ENCODE results near the gene POLR1F.

POLR1F gene, protein sequence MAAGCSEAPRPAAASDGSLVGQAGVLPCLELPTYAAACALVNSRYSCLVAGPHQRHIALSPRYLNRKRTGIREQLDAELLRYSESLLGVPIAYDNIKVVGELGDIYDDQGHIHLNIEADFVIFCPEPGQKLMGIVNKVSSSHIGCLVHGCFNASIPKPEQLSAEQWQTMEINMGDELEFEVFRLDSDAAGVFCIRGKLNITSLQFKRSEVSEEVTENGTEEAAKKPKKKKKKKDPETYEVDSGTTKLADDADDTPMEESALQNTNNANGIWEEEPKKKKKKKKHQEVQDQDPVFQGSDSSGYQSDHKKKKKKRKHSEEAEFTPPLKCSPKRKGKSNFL

DNA sequence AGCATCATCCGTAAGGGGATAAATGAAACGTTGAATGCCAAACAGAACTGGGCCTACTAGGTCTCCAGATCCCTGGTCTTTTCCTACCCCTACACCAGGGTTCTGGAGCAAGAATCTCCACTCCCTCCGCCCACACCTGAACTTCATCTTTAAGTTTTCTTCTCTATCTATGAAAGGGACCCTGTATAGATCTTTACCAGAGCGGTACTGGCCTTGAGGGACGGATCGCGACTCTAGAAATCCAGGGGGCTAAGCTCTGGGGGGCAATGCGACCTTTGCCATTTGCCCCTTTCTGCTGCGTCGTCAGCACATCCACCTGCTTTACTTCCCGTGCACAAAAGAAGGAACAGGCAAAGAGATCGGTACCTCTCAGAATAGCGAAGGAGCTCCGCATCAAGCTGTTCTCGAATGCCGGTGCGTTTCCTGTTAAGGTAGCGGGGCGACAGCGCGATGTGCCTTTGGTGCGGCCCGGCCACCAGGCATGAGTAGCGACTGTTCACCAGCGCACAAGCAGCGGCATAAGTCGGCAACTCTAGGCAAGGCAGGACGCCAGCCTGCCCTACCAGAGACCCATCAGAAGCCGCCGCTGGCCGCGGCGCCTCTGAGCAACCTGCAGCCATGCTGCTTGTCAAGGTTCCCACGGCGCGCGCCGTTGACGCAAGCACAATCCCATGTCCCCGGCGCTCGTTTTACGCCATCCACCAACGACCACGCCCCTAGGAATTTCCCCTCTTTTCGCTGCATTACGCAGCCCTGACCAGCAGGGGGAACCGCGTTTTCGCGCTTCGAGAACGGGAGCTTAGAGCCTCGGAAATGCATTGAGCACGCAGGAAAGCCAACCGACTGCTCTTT lies at the start of gene POLR1F:
Gene POLR1F, minus strand, starts transcription at position 641 of the 852 bp plus-strand sequence. Its CDS starts 21 bp downstream, at position 620.
- in situ Hi-C loops (cut with HindIII; ENCODE audit: low pct_unique_long_range_greater_than_20kb, low sequenced_read_pairs) = no loop called here
- TF ChIP-seq JUND (IDR thresholded peaks at IDR 0.05; ENCODE audit: low read depth) = no peak

GRCh38 chr7:19754521-19755116 lies 45.8 kb upstream of the POLR1F start:
- TF ChIP-seq JUND (IDR thresholded peaks at IDR 0.05; ENCODE audit: low read depth) = no peak
- DNase-seq (ENCODE audit: low read depth in 1 of 2, low spot score in 1 of 2) = peak; percentile 8 to 75
- in situ Hi-C loops (cut with HindIII; ENCODE audit: low pct_unique_long_range_greater_than_20kb, low sequenced_read_pairs) = no loop called here

More for the DNA sequence above, at the start of gene POLR1F:
- peak; percentile 76 to 99 for DNase-seq (ENCODE audit: low read depth in 1 of 2, low spot score in 1 of 2)

- no peak for TF ChIP-seq JUND (IDR thresholded peaks at IDR 0.05; ENCODE audit: low read depth)
- no peak for DNase-seq (ENCODE audit: low read depth in 1 of 2, low spot score in 1 of 2)
- in situ Hi-C loops (cut with HindIII; ENCODE audit: low pct_unique_long_range_greater_than_20kb, low sequenced_read_pairs) = no loop called here
These were observed 43.2 kb upstream of the POLR1F start for GRCh38 chr7:19752020-19752419.

- in situ Hi-C loops (cut with HindIII; ENCODE audit: low pct_unique_long_range_greater_than_20kb, low sequenced_read_pairs) = no loop called here
- no peak for TF ChIP-seq JUND (IDR thresholded peaks at IDR 0.05; ENCODE audit: low read depth)
- DNase-seq (ENCODE audit: low read depth in 1 of 2, low spot score in 1 of 2) = no peak
These were observed 40.8 kb upstream of the POLR1F start for GRCh38 chr7:19749658-19750057.

DNA sequence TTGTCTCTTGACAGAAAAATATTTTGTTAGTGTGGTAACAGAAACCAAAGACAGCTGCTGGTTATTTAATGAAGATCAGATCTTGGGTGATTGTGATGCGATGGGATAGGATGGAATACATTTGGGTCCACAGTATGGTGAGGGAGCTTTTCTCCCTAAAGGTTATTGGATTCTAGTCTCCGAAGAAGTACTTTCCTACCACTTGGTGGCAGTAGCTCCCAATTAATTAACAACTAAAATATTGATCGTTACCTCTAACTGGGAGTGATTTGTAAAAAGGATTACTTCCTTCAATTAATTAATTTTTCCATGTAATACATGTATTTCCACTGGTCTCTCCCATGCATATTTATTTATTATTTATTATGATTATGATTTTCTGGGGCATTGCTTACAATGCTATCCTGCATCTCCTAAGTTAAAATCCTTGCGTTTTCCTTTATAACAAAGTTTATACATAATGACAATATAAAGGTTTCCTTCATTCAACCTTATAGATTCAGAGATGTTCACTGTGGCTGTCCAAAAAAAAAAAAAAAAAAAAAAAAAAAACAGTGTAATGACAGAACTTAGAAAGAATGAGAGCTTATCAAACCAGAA lies 39.0 kb upstream of the POLR1F start:
- peak; percentile 29 to 73 for DNase-seq (ENCODE audit: low read depth in 1 of 2, low spot score in 1 of 2)
- no peak for TF ChIP-seq JUND (IDR thresholded peaks at IDR 0.05; ENCODE audit: low read depth)
- in situ Hi-C loops (cut with HindIII; ENCODE audit: low pct_unique_long_range_greater_than_20kb, low sequenced_read_pairs) = no loop called here

- DNase-seq (ENCODE audit: low read depth in 1 of 2, low spot score in 1 of 2) = no peak
- no peak for TF ChIP-seq JUND (IDR thresholded peaks at IDR 0.05; ENCODE audit: low read depth)
- in situ Hi-C loops (cut with HindIII; ENCODE audit: low pct_unique_long_range_greater_than_20kb, low sequenced_read_pairs) = no loop called here
These were observed 35.2 kb upstream of the POLR1F start for GRCh38 chr7:19744075-19744474.

GRCh38 chr7:19728716-19729115 lies 19.9 kb upstream of the POLR1F start:
- in situ Hi-C loops (cut with HindIII; ENCODE audit: low pct_unique_long_range_greater_than_20kb, low sequenced_read_pairs) = no loop called here
- DNase-seq (ENCODE audit: low read depth in 1 of 2, low spot score in 1 of 2) = no peak
- TF ChIP-seq JUND (IDR thresholded peaks at IDR 0.05; ENCODE audit: low read depth) = no peak

DNA sequence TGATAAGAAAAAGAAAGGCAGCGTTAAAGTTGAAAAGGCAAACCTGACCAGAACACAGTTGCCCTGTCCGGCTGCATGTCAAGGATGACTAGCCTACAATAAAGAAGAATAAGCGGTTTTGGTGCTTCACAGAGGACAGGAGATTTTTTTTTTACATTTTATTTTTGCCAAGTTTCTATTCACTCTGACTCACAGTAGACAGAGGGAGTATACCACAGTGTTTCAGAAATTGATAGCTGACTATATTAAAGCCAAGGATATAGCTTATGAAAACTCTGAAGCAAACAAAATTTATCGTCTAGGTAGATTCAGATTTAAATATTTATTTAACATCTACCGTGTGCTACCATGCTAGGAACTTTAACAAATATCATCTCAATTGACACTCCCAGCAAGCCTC lies 16.9 kb upstream of the POLR1F start:
- TF ChIP-seq JUND (IDR thresholded peaks at IDR 0.05; ENCODE audit: low read depth) = no peak
- DNase-seq (ENCODE audit: low read depth in 1 of 2, low spot score in 1 of 2) = no peak
- in situ Hi-C loops (cut with HindIII; ENCODE audit: low pct_unique_long_range_greater_than_20kb, low sequenced_read_pairs) = no loop called here

GRCh38 chr7:19715499-19715898 lies 6.7 kb upstream of the POLR1F start:
- no peak for DNase-seq (ENCODE audit: low read depth in 1 of 2, low spot score in 1 of 2)
- no peak for TF ChIP-seq JUND (IDR thresholded peaks at IDR 0.05; ENCODE audit: low read depth)
- in situ Hi-C loops (cut with HindIII; ENCODE audit: low pct_unique_long_range_greater_than_20kb, low sequenced_read_pairs) = no loop called here

- TF ChIP-seq JUND (IDR thresholded peaks at IDR 0.05; ENCODE audit: low read depth) = no peak
- peak in 1 of 2 experiments; percentile 58 for DNase-seq (ENCODE audit: low read depth in 1 of 2, low spot score in 1 of 2)
- in situ Hi-C loops (cut with HindIII; ENCODE audit: low pct_unique_long_range_greater_than_20kb, low sequenced_read_pairs) = no loop called here
These were observed 4.8 kb upstream of the POLR1F start for GRCh38 chr7:19713676-19714075.

GRCh38 chr7:19709249-19709578 lies 377 bp upstream of the POLR1F start:
- no peak for DNase-seq (ENCODE audit: low read depth in 1 of 2, low spot score in 1 of 2)
- TF ChIP-seq JUND (IDR thresholded peaks at IDR 0.05; ENCODE audit: low read depth) = no peak
- in situ Hi-C loops (cut with HindIII; ENCODE audit: low pct_unique_long_range_greater_than_20kb, low sequenced_read_pairs) = no loop called here

DNA sequence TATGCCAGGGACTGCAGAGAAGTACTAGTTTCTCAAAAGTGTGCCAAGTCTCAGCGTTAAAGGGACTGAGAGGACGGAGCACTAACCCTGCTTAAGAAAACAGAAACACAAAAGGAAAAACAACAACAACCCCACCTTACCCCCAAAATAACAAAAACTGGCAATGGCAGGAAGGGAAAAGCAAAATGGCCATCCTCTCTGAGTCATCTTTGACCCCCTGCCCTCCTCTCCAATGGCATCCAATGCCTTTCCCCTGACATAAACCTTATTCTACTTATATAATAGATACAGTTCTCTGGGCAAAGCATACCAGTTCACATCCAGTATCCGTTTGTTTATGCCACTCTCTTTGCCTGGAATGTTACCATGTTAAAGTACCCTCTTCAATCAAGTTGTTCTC lies 1.6 kb downstream of the POLR1F start:
- in situ Hi-C loops (cut with HindIII; ENCODE audit: low pct_unique_long_range_greater_than_20kb, low sequenced_read_pairs) = no loop called here
- DNase-seq (ENCODE audit: low read depth in 1 of 2, low spot score in 1 of 2) = no peak
- no peak for TF ChIP-seq JUND (IDR thresholded peaks at IDR 0.05; ENCODE audit: low read depth)

Data from T47D (cell line).